NB4 (cell line): Measurements from ENCODE around the gene PALD1.

ENCODE experiments used
- CTCF ChIP-seq: IDR thresholded peaks from one replicate; pipeline ENCODE4 v1.5.1; 2012; ENCODE audit warnings: low read depth, low read length
- POLR2A ChIP-seq: IDR thresholded peaks from 2 replicates; pipeline ENCODE4 v1.6.1; 2011; ENCODE audit warnings: mild to moderate bottlenecking; ENCODE audit not compliant: insufficient read length; ENCODE audit errors: extremely low read depth

GRCh38 chr10:70557086-70557845, 78.7 kb downstream of the PALD1 start:
- TF ChIP-seq POLR2A (no peak), CTCF (no peak)
